Esophagus squamous epithelium (tissue), 4 donors: ENCODE measurements around the gene TUBB1.

Experiments
- POLR2A ChIP-seq, 4 donors: fragments of 450-650 bp; IDR thresholded peaks; one replicate each; pipeline ENCODE4 v1.6.1; 2017; ENCODE audit warnings: antibody characterized with exemption in 4 of 4, mild to moderate bottlenecking in 4 of 4, moderate library complexity in 3 of 4
- TF ChIP-seq, protein P1 (sequence below), 6 experiments: fragments of 450-650 bp in 4 of 6; fragments of 200-600 bp in 2 of 6; sonication (generic) in 2 of 6; IDR thresholded peaks; one replicate each; pipeline ENCODE4 v1.5.1; 2016 to 2019; ENCODE audit warnings: antibody characterized with exemption in 6 of 6, mild to moderate bottlenecking in 4 of 6, moderate library complexity in 4 of 6

DNA sequence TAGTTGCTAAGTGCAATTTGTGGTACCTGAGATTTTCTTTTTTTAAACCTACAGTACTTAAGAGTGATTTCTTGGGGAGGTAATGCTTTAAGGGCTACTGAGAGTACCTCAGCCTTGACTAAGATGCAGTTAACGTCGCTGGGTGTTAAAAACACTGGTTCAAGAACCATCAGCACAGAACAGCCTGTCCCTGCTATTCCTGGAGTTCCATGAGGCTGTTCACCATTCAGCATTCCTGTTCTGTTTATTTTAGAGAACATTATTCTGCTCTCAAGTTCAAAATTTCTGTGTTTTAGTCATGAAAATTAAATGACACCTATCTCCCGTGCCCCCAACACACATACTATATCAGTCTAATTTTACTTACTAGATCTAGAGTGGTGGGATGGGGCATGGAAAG is 25.1 kb downstream of the TUBB1 start:
- TF ChIP-seq, protein P1, sequence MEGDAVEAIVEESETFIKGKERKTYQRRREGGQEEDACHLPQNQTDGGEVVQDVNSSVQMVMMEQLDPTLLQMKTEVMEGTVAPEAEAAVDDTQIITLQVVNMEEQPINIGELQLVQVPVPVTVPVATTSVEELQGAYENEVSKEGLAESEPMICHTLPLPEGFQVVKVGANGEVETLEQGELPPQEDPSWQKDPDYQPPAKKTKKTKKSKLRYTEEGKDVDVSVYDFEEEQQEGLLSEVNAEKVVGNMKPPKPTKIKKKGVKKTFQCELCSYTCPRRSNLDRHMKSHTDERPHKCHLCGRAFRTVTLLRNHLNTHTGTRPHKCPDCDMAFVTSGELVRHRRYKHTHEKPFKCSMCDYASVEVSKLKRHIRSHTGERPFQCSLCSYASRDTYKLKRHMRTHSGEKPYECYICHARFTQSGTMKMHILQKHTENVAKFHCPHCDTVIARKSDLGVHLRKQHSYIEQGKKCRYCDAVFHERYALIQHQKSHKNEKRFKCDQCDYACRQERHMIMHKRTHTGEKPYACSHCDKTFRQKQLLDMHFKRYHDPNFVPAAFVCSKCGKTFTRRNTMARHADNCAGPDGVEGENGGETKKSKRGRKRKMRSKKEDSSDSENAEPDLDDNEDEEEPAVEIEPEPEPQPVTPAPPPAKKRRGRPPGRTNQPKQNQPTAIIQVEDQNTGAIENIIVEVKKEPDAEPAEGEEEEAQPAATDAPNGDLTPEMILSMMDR (IDR thresholded peaks at IDR 0.05), result no peak
- TF ChIP-seq POLR2A (IDR thresholded peaks at IDR 0.05), result no peak
